Measurements from ENCODE around the gene WDHD1. TPM values are rescaled to one million over a fixed set of nuclear protein-coding genes. Genes with fewer than 3 reads are reported as not detected.

WDHD1 gene, protein sequence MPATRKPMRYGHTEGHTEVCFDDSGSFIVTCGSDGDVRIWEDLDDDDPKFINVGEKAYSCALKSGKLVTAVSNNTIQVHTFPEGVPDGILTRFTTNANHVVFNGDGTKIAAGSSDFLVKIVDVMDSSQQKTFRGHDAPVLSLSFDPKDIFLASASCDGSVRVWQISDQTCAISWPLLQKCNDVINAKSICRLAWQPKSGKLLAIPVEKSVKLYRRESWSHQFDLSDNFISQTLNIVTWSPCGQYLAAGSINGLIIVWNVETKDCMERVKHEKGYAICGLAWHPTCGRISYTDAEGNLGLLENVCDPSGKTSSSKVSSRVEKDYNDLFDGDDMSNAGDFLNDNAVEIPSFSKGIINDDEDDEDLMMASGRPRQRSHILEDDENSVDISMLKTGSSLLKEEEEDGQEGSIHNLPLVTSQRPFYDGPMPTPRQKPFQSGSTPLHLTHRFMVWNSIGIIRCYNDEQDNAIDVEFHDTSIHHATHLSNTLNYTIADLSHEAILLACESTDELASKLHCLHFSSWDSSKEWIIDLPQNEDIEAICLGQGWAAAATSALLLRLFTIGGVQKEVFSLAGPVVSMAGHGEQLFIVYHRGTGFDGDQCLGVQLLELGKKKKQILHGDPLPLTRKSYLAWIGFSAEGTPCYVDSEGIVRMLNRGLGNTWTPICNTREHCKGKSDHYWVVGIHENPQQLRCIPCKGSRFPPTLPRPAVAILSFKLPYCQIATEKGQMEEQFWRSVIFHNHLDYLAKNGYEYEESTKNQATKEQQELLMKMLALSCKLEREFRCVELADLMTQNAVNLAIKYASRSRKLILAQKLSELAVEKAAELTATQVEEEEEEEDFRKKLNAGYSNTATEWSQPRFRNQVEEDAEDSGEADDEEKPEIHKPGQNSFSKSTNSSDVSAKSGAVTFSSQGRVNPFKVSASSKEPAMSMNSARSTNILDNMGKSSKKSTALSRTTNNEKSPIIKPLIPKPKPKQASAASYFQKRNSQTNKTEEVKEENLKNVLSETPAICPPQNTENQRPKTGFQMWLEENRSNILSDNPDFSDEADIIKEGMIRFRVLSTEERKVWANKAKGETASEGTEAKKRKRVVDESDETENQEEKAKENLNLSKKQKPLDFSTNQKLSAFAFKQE
- total RNA-seq (2014; rRNA removed; shearing (Covaris generic)) (33.5 and 42.6 TPM in 2 replicates), total RNA-seq (2022) (56.3 and 60.3 TPM in 2 replicates), Bru-seq, nascent RNA (percentile 88 among the genes with signal in this experiment), BruChase-seq, experiment 1, labeled RNA remaining after a 6-hour chase (percentile 85 among the genes with signal in this experiment), BruChase-seq, experiment 2, labeled RNA remaining after a 2-hour chase (percentile 84 among the genes with signal in this experiment)
- long read RNA-seq, full-length matches to known transcripts, result 46 of 85 reads
- long read RNA-seq, partial matches to known transcripts, result 16 of 85 reads
- long read RNA-seq, other reads (novel, unspliced or antisense), result 23 of 85 reads

DNA sequence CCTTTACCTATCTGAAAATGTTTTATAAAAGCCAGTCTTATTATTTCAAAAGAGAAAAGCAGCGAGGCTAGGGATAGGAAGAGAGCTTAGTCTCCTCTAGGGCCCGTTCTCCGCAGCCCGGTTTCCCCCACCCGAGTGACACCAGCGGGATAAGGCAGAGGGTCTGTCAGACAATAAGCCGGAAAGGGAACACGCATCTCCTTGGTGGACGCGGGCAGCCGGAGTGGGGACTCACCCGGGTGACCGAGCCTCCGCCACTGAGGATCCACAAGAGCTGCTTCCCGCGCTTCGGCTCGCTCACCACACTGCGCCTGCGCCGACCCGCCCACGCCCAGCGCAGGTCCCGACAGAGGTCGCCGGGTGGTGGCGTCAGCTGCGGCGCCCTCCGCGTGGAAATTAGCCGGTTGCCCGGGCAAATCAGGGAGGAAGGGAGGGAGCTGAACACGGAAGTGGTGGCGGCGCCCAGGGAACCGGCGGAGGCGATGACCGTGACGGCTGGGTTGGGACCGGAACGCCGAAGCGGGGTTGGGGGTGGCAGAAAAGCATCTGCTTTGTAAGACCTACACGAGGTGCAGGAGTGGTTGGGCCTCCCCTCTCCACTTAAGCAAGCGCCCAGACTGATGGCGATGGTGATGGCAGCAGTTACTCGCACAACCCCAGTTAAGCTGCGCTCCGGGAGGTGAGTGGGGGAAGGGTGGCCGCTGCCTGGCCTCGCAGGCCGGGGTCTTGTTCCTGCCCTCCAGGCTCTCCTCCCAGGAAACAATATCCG lies at the start of gene WDHD1, which contains the start of gene SOCS4:
Gene WDHD1 (minus strand): TSS at position 307 of the 769 bp plus-strand sequence. CDS start 312 bp downstream, outside the sequence.
Gene SOCS4 (plus strand): TSS at position 444 of the 769 bp plus-strand sequence. CDS start 15,806 bp downstream, outside the sequence.
- BruUV-seq (replicated peaks), result no TSS peak
- H3K9me2 ChIP-seq (ENCODE audit: insufficient read depth, low read length), result no peaks in the 10 kb centered on the region
- peak within 1 kb of the TSS; percentile 75 for H3K27ac ChIP-seq (ENCODE audit: low read depth, low read length, poor library complexity, severe bottlenecking)
- H3K4me1 ChIP-seq (ENCODE audit: insufficient read depth, low read length, poor library complexity, severe bottlenecking), result peaks cover 37% of the 10 kb centered on the region
- peak; percentile 95 for DNase-seq (ENCODE audit: low spot score)
- intact Hi-C loops (cut with micrococcal nuclease; ENCODE audit: unreplicated experiment), result loop anchor here (1.0 kb wide), 1 partner anchor 24 kb away; the partner anchor contains the start of gene MAPK1IP1L
- H3K9me3 ChIP-seq (ENCODE audit: low read length), result no peaks in the 10 kb centered on the region
- peaks cover 43% of the 10 kb centered on the region for H3K36me3 ChIP-seq (ENCODE audit: insufficient read depth, low read length)
- ChIA-PET POLR2A (interaction anchor here (1.1 to 3.6 kb wide), 9 partner anchors 12 to 57 kb away, joined by 3 to 19 read pairs (median 5); partner anchors contain the start of gene MAPK1IP1L), CTCF (ENCODE audit: unreplicated experiment) (interaction anchor here (0.7 to 0.8 kb wide), 2 partner anchors 24 to 25 kb away, joined by 3 read pairs; partner anchors contain the start of gene MAPK1IP1L)
- TF ChIP-seq EZH2phosphoT487 (IDR thresholded peaks at IDR 0.05; ENCODE audit: borderline replicate concordance, low read depth, low read length), result no peak
- TF ChIP-seq CTCF (conservative IDR thresholded peaks at IDR 0.05; ENCODE audit: low read length), result no peak
- H3K79me2 ChIP-seq (ENCODE audit: insufficient read depth, low read depth, low read length), result peaks cover 83% of the 10 kb centered on the region
- H3K4me3 ChIP-seq (ENCODE audit: low read depth, low read length, poor library complexity, severe bottlenecking), result peak within 1 kb of the TSS; percentile 81
- H3K4me2 ChIP-seq (ENCODE audit: low read length), result peak within 1 kb of the TSS; percentile 96
- peak within 1 kb of the TSS; percentile 67 for H2AFZ ChIP-seq (ENCODE audit: low read length)
- H4K20me1 ChIP-seq (ENCODE audit: insufficient read depth, low read length), result peaks cover 21% of the 10 kb centered on the region

GRCh38 chr14:55075628-55076175 lies 48.8 kb upstream of the WDHD1 start:
- BruUV-seq (replicated peaks), result no TSS peak
- DNase-seq (ENCODE audit: low spot score), result no peak
- TF ChIP-seq CTCF (conservative IDR thresholded peaks at IDR 0.05; ENCODE audit: low read length) (no peak), EZH2phosphoT487 (IDR thresholded peaks at IDR 0.05; ENCODE audit: borderline replicate concordance, low read depth, low read length) (no peak)
- Histone ChIP-seq H4K20me1 (ENCODE audit: insufficient read depth, low read length) (no peaks in the 10 kb centered on the region), H3K9me3 (ENCODE audit: low read length) (no peaks in the 10 kb centered on the region), H3K36me3 (ENCODE audit: insufficient read depth, low read length) (no peaks in the 10 kb centered on the region), H3K4me2 (ENCODE audit: low read length) (no peak overlapping the region), H3K4me3 (ENCODE audit: low read depth, low read length, poor library complexity, severe bottlenecking) (no peak overlapping the region), H3K27ac (ENCODE audit: low read depth, low read length, poor library complexity, severe bottlenecking) (no peak overlapping the region), H3K4me1 (ENCODE audit: insufficient read depth, low read length, poor library complexity, severe bottlenecking) (peaks cover 29% of the 10 kb centered on the region), H3K79me2 (ENCODE audit: insufficient read depth, low read depth, low read length) (no peaks in the 10 kb centered on the region), H2AFZ (ENCODE audit: low read length) (peak overlapping the region; percentile 16; the same call in 1 of the 2 replicates), H3K9me2 (ENCODE audit: insufficient read depth, low read length) (no peaks in the 10 kb centered on the region)
- intact Hi-C loops (cut with micrococcal nuclease; ENCODE audit: unreplicated experiment), result no loop called here
- ChIA-PET CTCF (ENCODE audit: unreplicated experiment) (no interaction called here), POLR2A (interaction anchor here (0.7 to 1.1 kb wide), 2 partner anchors 39 to 60 kb away, joined by 3 read pairs; no protein-coding TSS in a partner anchor)
